Heart right ventricle (tissue), 16 donors: ENCODE measurements around the gene CABLES1. TPM values are rescaled to one million over a fixed set of nuclear protein-coding genes. Genes with fewer than 3 reads are reported as not detected.

Experiments
- ATAC-seq, 8 donors: fragments of 200-7000 bp; cut with Tn5 transposase; one replicate each; pipeline ENCODE4 v1.9.1; 2020; ENCODE audit warnings: mild to moderate bottlenecking in 8 of 8, moderate library complexity in 8 of 8, moderate number of reproducible peaks in 1 of 8
- DNase-seq, 2 donors: peaks; one replicate each; pipeline ENCODE4 v3.0.0-alpha.2; 2020
- H3K27ac ChIP-seq, 10 donors: fragments of 200-600 bp; sonication (generic) in 2 of 10; one replicate each; pipeline versions ENCODE4 v1.5.0 to v1.8.0; 2020 to 2022; ENCODE audit warnings: mild to moderate bottlenecking in 3 of 10
- H3K27me3 ChIP-seq, 7 donors: fragments of 200-600 bp; one replicate each; pipeline ENCODE4 v1.8.0; 2021 to 2022; ENCODE audit warnings: mild to moderate bottlenecking in 2 of 7
- H3K36me3 ChIP-seq, 9 donors: fragments of 200-600 bp; sonication (generic) in 1 of 9; one replicate each; pipeline versions ENCODE4 v1.5.0 to v1.8.0; 2020 to 2022; ENCODE audit warnings: mild to moderate bottlenecking in 2 of 9
- H3K4me1 ChIP-seq, 9 donors: fragments of 200-600 bp; sonication (generic) in 1 of 9; one replicate each; pipeline versions ENCODE4 v1.5.0 to v1.8.0; 2020 to 2022; ENCODE audit warnings: mild to moderate bottlenecking in 4 of 9
- H3K4me3 ChIP-seq, 10 donors: fragments of 200-600 bp; sonication (generic) in 2 of 10; one replicate each; pipeline versions ENCODE4 v1.5.0 to v1.8.0; 2020 to 2022; ENCODE audit warnings: mild to moderate bottlenecking in 7 of 10, moderate library complexity in 2 of 10
- H3K9me3 ChIP-seq, 11 donors: fragments of 200-600 bp in 10 of 11; sonication (generic) in 2 of 11; one replicate each; pipeline versions ENCODE4 v1.5.0 to v1.8.0; 2013 to 2022; ENCODE audit warnings: mild to moderate bottlenecking in 2 of 11, control low read depth in 1 of 11, moderate library complexity in 1 of 11
- WGBS, 2 donors: extraction: QIAGEN DNeasy Blood & Tissue Kit; methylation state at CpG; one replicate each; pipeline ENCODE4 v1.1.7; 2013; ENCODE audit warnings: inconsistent platforms in 1 of 2; 5-methylcytosine and 5-hydroxymethylcytosine counted together
- intact Hi-C, 10 donors: fragments of 100-400 bp; cut with DNase I; formaldehyde crosslinking; loops; one replicate each; pipeline versions ENCODE4 v1.11.1 to v1.14.2; 2022
- polyA plus RNA-seq, 2 donors: library from polyadenylated mRNA; stranded (reverse); fragments of 200-250 nt; gene quantifications; one replicate each; pipeline ENCODE4 v1.2.3, GENCODE V29; 2013
- total RNA-seq, 10 donors: library from RNA; stranded (reverse); fragmentation: NEBNext Ultra II Directional in 3 of 10; extraction: Animal tissue kit (Norgen Biotek cat#: 25700) in 3 of 10; gene quantifications; one replicate each; pipeline versions ENCODE4 v1.2.1 to v1.2.4, GENCODE V29; 2021 to 2023
- TF ChIP-seq, protein P1 (sequence below), 9 donors: fragments of 200-600 bp; sonication (generic) in 2 of 9; IDR thresholded peaks; one replicate each; pipeline versions ENCODE4 v1.5.0 to v1.8.0; 2021 to 2022; ENCODE audit warnings: antibody characterized with exemption in 9 of 9, mild to moderate bottlenecking in 5 of 9, moderate library complexity in 1 of 9
- donor health status: Arrhythmogenic right ventricular cardiomyopathy.
- donor health status: ischemic (EF 13 %, LVEDD 7.1; RV severe dilation, severe dysfunction).
- donor health status: healthy with polysubstance abuse.
- donor health status: DM: no; HTN: yes; CAD: no.
- donor health status: DM: no; HTN: no; CAD: no.
- donor health status: ischemic (EF 25% LVEDD 6.9; RV normal size, moderate dysfunction).
- donor health status: ischemic (EF 25% LVEDD 5.7; RV mildly dilated, moderate dysfunction).
- donor health status: healthy.
- donor health status: DM: yes; HTN: yes; CAD: no.
- donor health status: Ischemic cardiomyopathy.
- donor health status: ischemic (EF 35%, LVEDD 5.7; RV mildly dilated, moderate dysfunction).
- donor health status: nonischemic (EF 11% LVEDD 7.7; RV severe dilation, severe dysfunction).
- donor health status: DM: yes; HTN: yes; CAD: no.
- donor health status: PGD.
- donor health status: ischemic (EF 29% LVEDD 5.4; RV normal size, mild dysfunction).
- donor health status: nonischemic (EF 23%, LVEDD 6.1; RV moderate dilation, normal function).

CABLES1 gene
- total and polyA plus RNA-seq, 12 donors, result 1.0 to 2.2 (median 1.8) TPM

- DNase-seq (no peak), ATAC-seq (no peak)
- TF ChIP-seq, protein P1, sequence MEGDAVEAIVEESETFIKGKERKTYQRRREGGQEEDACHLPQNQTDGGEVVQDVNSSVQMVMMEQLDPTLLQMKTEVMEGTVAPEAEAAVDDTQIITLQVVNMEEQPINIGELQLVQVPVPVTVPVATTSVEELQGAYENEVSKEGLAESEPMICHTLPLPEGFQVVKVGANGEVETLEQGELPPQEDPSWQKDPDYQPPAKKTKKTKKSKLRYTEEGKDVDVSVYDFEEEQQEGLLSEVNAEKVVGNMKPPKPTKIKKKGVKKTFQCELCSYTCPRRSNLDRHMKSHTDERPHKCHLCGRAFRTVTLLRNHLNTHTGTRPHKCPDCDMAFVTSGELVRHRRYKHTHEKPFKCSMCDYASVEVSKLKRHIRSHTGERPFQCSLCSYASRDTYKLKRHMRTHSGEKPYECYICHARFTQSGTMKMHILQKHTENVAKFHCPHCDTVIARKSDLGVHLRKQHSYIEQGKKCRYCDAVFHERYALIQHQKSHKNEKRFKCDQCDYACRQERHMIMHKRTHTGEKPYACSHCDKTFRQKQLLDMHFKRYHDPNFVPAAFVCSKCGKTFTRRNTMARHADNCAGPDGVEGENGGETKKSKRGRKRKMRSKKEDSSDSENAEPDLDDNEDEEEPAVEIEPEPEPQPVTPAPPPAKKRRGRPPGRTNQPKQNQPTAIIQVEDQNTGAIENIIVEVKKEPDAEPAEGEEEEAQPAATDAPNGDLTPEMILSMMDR (IDR thresholded peaks at IDR 0.05), result no peak
- H3K4me3 ChIP-seq, result peak overlapping the region in 8 of 10 donors; percentile 56 to 69 (median 64)
- 34 to 40% methylated on average over 18 of the region's 18 CpGs for WGBS, 2 donors
- H3K36me3 ChIP-seq, result no peaks in the 10 kb centered on the region
- H3K27ac ChIP-seq, result peak overlapping the region in 3 of 10 donors; percentile 9 to 80 (median 68)
- peaks cover 0 to 65% (median 50%) of the 10 kb centered on the region in 7 donors for H3K27me3 ChIP-seq
- intact Hi-C loops, result loop anchor here in 8 of 10 donors (2.0 to 10.0 kb wide), 10 partner anchors 98 to 371 kb away; partner anchors contain the start of gene RMC1 (in 1 of the 8)
- peaks cover 9 to 54% (median 33%) of the 10 kb centered on the region in 9 donors for H3K4me1 ChIP-seq
- no peaks in the 10 kb centered on the region for H3K9me3 ChIP-seq
Observed at GRCh38 chr18:23133860-23134779, 1.2 kb upstream of the CABLES1 start.

DNA sequence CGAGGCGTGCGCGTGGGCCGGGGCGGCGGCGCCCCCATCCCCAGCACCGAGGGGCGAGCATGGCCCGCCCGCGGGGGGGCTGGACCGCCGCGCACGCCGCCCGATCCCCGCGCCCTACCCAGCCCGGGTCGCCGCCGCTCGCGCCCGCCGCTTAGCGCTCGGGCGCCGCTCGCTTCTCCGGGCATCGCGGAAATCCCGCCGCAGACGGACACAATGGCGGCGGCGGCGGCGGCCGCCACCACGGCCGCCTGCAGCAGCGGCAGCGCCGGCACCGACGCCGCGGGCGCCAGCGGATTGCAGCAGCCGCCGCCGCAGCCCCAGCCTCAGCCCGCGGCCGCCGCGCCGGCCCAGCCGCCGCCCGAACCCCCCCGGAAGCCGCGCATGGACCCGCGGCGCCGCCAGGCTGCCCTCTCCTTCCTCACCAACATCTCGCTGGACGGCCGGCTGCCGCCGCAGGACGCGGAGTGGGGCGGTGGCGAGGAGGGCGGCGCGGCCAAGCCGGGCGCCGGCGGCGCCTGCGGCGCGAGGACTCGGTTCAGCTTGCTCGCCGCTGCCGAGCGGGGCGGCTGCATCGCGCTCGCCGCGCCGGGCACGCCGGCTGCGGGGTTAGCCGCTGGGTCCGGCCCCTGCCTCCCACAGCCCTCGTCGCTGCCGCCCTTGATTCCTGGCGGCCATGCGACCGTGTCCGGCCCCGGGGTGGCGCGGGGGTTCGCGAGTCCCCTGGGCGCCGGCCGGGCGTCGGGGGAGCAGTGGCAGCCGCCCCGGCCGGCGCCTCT lies 453 bp downstream of the CABLES1 start:
- no peaks in the 10 kb centered on the region for H3K9me3 ChIP-seq
- TF ChIP-seq, protein P1 (IDR thresholded peaks at IDR 0.05), result no peak
- H3K27ac ChIP-seq, result peak overlapping the region; percentile 52 to 83 (median 70)
- 0 to 1% methylated on average over 82 to 134 of the region's 134 CpGs for WGBS, 2 donors
- peaks cover 0 to 75% (median 51%) of the 10 kb centered on the region in 7 donors for H3K27me3 ChIP-seq
- ATAC-seq (peak in 3 of 8 donors; percentile 13 to 32 (median 21)), DNase-seq (peak in 1 of 2 donors; percentile 53)
- H3K36me3 ChIP-seq, result no peaks in the 10 kb centered on the region
- intact Hi-C loops, result loop anchor here in 6 of 10 donors (2.0 to 10.0 kb wide), 9 partner anchors 62 to 369 kb away; partner anchors contain the start of gene RMC1 (in 1 of the 6)
- peaks cover 9 to 39% (median 33%) of the 10 kb centered on the region in 9 donors for H3K4me1 ChIP-seq
- H3K4me3 ChIP-seq, result peak overlapping the region; percentile 38 to 69 (median 63)

GRCh38 chr18:23136326-23137096 lies 1.2 kb downstream of the CABLES1 start:
- intact Hi-C loops, result loop anchor here in 6 of 10 donors (5.0 to 10.0 kb wide), 8 partner anchors 61 to 368 kb away; partner anchors contain the start of gene RMC1 (in 1 of the 6)
- Histone ChIP-seq H3K4me3 (peak overlapping the region; percentile 5 to 69 (median 63)), H3K27me3 (peaks cover 0 to 75% (median 54%) of the 10 kb centered on the region in 7 donors), H3K36me3 (no peaks in the 10 kb centered on the region), H3K27ac (peak overlapping the region; percentile 52 to 83 (median 70)), H3K4me1 (peaks cover 9 to 46% (median 36%) of the 10 kb centered on the region in 9 donors), H3K9me3 (no peaks in the 10 kb centered on the region)
- TF ChIP-seq, protein P1 (IDR thresholded peaks at IDR 0.05), result peak in 2 of 9 donors; percentile 8 to 15
- peak; percentile 36 to 68 (median 48) for ATAC-seq
- WGBS, 2 donors, result 9 to 12% methylated on average over 70 to 72 of the region's 72 CpGs
- peak; percentile 40 to 57 for DNase-seq
